NT2/D1 (cell line): ENCODE measurements around the gene KCND3.

Experiments used
- YY1 ChIP-seq: IDR thresholded peaks from 2 replicates; pipeline ENCODE4 v1.6.1; 2011; ENCODE audit not compliant: insufficient read length, insufficient read depth
- ZNF274 ChIP-seq: IDR thresholded peaks from 2 replicates; pipeline ENCODE4 v1.6.1; 2011; ENCODE audit warnings: mild to moderate bottlenecking, low read depth, low read length

DNA sequence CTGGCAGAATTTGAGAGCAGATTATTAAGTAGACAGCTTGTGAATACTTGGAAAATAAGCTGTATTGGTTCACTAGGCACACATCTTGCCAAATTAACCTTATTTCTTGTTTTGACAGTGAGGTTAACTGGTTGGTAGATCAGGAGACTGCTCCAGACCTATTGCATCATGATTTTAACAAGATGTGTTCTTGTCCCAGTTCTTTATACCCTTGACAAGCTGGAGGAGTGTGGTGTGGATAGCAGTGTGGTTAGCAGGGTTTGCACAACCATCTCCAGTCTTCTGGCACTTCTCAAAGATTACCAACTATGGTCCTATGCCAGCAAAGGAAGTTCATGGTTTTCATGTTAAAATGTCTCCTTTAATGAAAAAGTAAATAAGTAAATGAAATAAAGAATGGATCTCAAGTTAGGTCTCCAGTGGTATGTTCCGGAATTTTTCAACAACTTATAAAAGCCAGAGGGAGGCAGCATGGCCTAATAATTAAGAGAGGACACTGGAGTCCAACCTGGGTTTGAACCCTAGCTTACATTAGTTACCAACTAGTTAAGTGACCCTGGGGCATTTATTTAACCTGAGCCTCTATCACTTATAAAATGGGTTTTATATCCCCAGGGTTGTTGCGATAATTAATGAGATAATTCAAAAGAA, 199.7 kb downstream of the KCND3 start:
- TF ChIP-seq YY1 (no peak), ZNF274 (no peak)
